SHP77 (cell line): ENCODE data around the gene PNLIPRP3.
"Not testable (repeated sequence)": the region's sequence is repeated elsewhere in the genome, so short reads cannot be mapped to it uniquely, and the experiment has no call there.

Source experiments
- DNase-seq, 2 experiments: peaks; one replicate each; lab custom pipeline; 2025; lab: John Stamatoyannopoulos, UW

PNLIPRP3 gene

DNA sequence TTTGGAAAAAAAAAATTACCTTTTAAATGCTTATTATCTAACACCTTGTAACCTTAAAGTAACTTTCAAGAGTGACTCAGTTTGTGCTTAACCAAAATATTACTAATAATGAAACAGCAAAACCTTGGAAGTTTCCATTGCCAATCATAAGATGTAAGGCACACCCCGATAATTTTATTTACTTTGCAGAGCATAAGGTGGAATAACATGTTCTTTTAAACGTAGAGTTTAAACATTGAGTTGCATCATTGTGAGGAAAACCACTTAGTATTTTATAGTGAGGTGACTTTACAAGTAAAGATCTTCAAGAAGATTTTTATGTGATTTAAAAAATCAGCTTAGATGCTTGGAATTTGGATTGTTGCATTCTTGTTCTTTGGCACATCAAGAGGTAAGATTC, at the start of gene PNLIPRP3:
PNLIPRP3 (plus strand) TSS at position 177 of the 400 bp plus-strand sequence; CDS start at position 343, 166 bp downstream.
- DNase-seq = no peak

DNA sequence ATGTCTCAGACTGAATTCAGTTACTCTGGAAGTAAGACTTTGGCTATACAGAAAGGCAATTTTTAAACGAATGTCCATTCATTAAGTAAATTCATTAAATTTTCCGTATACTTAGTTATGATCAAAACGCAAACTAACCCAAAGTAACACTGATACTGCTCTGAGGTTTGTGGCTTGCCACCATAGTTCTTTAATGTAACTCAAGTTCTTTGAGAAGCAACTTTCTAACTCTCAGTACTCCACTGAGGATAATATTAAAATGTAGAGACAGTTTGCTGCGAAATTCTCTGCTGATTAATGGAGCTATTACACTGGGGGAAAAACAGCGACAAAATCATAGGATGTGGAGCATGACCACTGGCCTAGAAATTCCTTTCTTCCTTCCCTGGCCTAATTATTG, 45.4 kb upstream of the PNLIPRP3 start:
- DNase-seq = no peak

DNA sequence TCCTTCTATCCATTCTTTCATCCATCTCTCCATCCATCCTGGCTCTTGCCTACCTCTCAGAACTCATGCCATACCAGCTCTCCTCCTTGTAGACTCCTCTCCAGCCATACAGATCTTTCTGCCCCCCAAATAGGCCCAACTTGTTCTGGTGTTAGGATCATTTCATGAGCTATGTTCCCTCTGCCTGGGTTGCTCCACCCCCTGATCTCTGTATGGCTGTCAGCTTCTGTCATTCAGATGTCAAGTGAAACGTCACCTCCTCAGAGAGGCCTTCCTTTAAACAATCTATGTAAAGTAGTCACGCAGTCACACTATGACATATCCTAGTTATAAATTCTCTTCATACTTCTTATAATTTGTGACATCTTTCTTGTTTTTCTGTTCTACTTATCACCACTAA, 42.3 kb upstream of the PNLIPRP3 start:
- no peak for DNase-seq

DNA sequence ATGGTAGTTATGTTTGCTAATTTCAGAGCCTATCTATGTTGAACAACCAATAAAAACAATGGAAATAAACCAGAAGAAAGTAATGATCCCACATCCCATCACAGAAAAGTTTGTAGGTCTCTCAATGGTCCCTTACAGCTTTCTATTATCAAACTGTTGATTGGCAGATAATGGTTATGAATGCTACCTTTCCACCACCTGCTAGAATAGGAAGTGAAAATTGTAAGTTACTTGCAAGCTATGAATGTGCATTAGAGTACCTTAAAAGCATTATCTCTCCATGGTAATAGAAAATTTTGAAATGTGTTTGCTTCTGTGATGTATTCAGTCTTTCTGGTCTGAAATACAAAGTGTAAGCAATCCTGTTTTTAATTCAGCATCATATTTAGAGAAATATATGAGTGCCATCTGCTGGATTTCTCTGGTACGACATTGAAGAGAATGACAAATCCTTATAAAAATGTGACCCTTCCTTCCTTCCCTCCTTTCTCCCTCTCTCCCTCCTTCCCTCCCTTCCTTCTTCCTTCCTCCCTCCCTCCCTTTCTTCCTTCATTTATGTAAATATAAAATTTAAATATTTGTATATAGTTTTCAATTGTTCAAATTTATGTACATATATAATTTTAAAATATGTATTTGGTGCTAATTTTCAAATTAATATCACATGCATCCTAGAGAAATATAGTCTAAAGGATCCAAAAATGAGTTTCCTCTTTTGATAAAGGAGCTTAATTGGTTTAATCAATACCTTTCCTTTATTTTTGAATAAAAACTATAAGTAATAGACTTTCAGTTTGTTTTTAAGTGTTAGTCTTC, 41.4 kb upstream of the PNLIPRP3 start:
- DNase-seq = peak; percentile 5 to 14

DNA sequence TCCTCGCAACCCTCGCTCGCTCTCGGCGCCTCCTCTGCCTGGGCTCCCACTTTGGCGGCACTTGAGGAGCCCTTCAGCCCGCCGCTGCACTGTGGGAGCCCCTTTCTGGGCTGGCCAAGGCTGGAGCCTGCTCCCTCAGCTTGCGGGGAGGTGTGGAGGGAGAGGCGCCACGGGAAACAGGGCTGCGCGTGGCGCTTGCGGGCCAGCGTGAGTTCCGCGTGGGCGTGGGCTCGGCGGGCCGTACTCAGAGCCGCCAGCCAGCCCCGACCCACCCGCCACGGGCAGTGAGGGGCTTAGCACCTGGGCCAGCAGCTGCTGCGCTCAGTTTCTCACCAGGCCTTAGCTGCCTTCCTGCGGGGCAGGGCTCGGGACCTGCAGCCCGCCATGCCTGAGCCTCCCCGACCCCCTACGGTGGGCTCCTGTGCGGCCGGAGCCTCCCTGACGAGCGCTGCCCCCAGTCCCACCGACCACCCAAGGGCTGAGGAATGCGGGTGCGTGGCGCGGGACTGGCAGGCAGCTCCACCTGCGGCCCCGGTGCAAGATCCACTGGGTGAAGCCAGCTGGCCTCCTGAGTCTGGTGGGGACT, 34.3 kb upstream of the PNLIPRP3 start:
- not testable (repeated sequence) for DNase-seq

DNA sequence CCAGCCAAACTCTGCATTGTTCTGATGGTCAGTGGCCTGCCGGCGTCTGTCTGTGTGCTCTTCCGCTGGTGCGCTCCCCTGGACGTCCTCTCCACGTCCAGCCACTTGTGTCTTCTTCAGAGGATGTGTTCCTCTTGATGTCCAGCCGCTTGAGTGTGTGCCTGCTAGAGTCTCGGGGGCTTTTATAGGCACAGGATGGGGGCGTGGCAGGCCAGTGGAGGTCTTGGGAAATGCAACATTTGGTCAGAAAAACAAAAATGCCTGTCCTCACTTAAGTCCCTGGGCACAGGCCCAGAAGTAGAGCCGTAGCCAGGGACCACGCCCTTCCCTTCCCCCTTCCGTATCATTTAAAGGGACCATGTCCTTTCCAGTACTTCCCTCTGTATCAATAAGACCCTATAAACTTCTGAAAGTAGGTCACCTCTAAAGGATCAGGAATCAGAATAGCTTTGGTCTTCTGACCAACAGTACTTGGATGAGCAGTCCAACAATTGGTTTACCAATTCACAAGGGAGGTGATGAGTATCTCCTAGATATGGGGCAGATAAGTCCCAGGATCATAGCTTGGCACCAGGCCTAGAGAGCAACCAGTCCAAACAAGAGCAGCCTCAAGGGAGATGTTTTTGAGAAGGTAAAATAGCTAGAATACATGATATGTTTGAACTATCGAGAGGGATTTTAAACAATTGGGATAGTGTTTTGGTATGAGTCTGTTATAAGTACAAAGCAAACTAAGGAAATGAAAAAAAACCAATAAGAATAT, 32.2 kb upstream of the PNLIPRP3 start:
- no peak for DNase-seq

DNA sequence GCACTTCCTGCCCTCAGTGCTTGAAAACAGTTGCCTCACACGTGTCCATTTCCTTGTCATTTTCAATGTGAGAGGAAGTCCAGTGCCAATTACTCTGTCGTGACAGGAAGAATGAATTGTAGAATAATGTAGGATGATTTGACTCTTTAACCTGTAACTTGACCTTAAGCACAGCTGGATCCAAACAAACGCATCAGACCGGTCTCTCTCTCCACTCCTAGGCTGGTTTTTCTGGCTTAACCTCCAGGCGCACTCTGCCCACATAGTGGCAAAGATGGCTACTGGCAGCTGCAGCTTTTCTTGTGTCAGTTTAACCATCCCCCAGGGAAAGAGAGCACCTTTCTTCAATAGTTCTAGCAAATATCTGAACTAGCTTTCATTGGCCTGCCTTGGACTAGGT, 29.4 kb upstream of the PNLIPRP3 start:
- no peak for DNase-seq

DNA sequence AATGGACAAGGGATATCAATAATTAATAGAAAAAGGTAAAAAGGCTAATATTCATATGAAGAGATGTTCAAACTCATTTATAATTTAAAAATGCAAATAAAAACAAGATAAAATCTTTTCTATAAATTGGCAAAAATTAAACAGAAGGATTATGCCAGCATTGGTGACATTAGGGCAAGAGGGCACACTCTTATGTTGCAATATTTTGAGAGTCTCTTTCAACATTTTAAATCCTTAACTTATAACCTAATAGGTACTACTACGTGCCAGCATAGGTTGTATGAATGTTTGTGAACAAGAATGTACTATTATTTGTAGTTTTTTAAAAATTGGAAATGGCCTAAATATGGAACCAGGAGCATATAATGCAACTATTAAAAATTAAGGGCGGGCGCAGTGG, 24.8 kb upstream of the PNLIPRP3 start:
- no peak for DNase-seq

DNA sequence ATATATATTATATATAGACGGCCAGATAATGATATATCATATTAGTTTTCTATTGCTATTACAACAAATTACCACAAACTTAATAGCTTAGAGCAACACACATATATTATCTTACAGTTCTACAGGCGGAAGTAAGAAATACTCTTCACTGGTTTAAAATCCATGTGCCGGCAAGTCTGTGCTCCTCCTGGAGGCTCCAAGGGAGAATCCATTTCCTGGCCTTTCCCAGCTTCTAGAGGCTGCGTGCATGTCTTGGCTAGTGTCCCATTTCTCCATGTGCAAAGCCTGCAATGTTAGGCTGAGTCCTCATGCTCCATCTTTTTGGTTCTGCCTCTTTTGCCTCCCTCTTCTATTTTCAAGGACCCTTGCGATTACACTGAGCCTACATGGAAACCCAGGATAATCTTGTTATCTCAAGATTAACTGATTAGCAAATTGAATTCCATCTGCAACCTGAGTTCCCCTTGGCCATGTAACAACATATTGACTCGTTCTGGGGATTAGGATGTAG, 23.9 kb upstream of the PNLIPRP3 start:
- peak in 1 of 2 experiments; percentile 3 for DNase-seq

DNA sequence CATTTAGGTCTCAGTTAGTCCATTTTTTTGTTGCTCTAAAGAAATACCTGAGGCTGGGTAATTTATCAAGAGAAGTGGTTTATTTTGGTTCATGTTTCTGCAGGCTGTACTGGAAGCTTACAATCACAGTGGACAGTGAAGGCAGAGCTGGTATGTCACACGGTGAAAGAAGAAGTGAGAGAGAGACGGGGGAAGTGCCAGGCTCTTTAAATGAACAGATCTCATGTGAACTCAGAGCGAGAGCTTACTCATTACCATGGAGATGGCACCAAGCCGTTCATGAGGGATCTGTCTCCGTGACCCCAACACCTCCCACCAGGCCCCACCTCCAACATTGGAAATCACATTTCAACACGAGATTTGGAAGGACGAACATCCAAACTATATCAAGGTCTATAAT, 18.9 kb upstream of the PNLIPRP3 start:
- DNase-seq = no peak

DNA sequence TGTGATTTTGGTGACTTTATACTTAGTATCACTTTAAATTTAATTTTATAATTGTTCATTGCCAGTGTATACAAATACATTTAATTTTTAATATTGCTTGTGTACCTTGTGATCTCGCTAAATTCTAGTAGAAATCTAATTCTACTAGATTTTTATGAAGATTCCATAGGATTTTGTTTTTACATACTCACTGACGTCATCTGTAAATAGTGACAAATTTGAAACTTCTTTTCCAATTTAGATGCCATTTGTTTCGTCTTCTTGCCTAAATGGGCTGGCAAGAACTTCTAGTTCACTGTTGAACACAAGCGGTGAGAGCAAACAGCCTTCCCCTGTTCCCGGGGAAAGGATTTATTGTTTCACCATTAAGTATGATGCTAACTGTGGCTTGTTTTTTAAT, 17.3 kb upstream of the PNLIPRP3 start:
- no peak for DNase-seq

DNA sequence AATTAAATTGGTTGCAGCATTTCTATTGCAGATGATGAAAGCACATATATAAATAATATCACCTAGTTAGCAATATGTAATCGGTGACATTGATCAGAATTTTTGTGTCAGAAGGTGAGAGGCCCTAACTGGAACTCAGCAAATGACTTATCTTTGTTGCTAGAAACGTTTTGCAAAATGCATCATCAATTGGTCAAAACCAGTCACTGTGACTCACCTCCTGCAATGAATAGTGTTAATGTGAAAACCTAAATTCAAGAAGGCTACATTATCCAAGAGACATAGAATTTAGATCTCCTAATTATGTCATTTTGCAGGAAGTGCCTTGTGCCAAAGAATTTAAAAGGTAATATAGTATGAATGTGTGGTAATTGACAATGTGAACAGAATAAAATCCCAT, 9.8 kb upstream of the PNLIPRP3 start:
- DNase-seq = no peak

DNA sequence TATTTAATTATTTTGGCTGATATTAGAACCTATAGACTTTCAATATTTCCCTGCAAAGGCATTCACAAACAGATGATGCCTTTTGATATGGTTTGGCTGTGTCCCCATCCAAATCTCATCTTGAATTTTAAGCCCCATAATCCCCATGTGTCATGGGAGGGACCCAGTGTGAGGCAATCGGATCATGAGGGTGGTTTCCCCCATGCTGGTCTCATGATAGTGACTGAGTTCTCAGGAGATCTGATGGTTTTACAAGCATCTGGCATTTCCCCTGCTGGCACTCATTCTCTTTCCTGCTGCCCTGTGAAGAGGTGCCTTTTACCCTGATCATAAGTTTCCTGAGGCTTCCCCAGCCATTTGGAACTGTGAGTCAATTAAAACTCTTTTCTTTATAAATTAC, 9.3 kb upstream of the PNLIPRP3 start:
- no peak for DNase-seq

DNA sequence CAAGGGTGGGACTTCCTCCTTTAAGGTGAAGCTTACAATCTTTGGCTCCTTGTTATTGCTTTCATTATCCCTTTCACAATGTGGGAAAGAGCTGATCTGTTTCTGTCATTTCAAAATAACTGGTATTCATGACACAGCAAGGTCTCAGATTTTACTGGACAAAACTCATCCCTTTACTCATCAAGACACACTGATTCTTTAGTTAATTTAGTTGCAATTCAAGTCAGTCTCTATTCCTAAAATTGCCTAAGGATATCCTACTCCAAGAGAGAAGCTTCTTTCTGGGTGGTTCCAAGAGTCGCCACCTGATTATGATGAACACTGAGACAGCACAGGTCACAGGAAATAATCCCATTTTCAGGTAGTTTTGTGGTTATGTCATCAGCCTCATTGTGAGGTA, 5.8 kb upstream of the PNLIPRP3 start:
- DNase-seq = no peak

DNA sequence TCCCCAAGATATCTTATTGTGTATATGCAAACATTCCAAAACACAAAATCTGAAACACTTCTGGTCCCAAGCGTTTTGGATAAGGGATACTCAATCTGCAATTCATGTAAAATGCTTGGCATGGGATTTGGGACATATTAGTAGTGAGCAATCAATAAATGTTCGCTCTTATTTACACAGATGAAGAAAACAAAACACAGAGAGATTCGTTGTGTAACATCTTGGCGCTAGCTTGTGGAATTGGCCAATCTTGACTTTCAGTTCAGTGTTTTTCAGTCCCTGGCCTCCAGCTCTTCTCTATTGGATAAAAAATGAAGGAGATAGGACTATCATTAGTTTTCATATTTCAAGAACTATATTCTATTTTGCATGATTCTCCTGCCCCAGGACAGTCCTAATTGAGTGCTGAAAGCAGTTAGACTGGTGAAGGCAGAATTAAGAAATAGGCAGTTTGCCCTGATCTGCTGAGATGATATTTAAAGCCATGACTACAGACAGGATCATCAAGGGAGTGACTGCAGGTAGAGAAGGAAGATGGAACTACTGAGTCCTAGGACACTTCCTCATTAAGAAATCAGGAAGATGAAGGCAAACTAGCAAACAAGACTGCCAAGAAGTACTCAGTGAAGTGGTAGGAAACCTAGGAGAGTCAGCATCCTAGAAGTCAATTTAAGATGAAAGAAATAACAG, 1.8 kb downstream of the PNLIPRP3 start:
- no peak for DNase-seq

DNA sequence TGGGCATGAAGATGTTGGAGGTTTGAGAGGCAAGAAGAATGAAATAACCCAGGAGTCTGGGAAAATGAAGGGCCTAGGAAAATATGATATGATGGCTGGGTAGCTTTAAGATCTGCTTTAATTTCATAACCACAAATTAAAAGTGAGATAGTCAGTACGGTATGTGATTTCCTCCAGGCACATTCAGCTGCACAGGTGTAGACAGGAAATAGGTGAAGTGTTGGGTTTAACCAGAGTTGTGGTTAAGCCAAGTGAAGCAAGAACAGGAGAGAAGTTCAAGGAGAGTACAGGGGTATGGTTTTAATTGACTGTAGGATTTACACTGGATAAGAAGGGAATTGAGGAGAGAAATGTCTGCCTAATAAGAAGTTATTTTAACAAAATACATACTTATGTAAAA, 2.6 kb downstream of the PNLIPRP3 start:
- no peak for DNase-seq

DNA sequence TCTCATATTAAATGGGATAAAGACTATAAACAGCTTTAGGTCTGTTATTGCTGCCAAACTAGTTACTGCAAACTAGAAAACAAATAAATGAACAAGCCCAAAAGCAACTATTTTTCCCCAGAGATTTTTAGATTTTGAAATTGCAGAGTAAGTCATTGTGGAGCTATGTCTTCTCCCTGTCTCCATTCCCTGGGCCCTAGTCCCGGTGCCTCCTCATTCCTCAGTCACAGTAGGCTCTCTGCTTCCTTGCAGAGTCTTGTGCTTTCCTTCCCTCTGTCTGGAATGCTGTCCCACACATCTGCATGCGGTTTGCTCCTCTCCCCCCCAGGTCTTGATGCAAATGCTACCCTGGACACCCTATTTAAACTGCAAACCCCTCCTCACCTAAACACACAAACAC, 4.0 kb downstream of the PNLIPRP3 start:
- DNase-seq = no peak

DNA sequence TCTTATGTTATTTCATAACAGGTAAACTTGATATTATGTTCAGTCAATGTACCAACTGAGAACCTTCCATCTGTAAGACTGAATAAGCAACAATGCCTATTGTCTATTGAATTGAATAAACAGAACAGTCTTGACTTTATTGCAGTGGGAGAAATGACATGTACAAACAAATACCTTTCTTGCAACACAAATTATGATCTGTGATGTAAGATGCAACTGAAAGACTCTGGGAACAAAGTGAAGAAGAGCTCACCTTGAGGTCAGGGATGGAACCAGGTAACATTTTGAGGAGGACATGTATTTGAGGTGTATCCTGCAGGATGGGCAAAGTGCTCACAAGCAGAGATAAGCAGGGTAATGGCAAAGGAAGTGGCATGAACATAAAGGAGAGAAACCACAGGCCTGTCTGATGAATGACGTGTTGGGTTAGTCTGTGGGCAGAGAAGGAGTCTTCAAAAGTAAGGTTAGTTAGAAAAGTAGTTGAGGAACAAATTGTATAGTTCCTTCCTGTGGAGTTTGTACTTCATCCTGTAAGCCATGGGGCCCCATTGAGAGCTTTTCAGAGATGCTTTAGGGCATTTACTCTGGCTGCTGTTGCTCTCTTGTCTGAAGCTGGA, 9.5 kb downstream of the PNLIPRP3 start:
- no peak for DNase-seq

DNA sequence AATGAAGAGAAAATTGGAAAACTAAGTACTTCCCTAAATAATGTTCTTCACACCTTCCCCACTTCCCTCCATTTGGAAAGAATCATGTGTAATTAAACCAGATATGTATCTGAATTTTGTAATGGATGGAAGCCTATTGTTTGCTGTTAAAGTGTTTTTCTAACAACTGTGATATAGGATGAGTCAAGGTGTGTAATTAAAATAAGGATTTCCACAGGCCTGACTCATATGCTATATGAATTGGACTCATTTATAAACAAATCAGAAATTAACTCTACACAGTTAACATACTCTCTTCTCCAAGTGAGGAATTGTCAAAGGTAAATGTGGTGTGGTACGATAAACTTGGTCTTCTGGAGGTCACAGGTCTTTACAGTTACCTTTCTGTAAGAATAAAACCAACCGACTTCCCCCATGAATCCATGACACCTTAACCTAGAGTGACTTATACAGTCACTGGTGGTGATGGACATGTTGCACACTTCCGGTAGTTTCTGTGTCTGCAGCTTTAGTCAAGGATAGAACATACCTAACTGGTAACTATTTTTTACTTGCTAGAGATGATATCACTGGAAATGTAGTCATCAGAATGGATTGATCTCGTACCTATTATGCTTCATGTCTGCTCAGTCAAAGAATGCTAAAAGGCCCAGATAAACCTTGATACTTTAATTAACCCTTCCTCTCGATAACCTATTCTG, 12.8 kb downstream of the PNLIPRP3 start:
- DNase-seq = no peak

DNA sequence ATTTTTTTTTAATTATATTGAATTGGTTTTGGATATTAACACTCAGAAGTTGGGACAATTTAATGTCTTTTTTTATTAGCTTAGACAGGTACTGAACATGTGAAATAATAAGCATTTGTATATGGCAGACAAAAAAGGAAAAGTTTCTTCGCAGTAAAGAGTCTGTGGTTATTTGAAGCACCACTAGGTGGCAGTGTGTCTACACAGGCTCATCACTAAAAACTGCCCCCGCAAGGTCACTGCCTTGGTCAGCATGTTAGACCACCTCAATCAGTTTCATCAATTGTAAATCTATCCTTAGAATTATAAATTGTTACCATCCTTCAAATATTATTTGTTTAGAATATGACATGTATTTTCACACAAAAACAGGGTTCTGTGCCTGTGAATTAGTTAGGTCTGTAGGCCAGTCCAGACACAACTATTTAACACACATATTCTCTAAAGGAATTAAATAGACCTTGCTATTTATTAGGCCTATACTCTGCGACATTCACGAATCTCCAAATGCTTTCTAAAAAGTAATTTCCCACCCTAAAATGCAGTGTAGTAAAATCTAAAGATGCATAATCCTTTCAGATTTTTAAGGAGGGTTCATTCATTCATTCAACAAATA, 17.0 kb downstream of the PNLIPRP3 start:
- DNase-seq = peak in 1 of 2 experiments; percentile 15

DNA sequence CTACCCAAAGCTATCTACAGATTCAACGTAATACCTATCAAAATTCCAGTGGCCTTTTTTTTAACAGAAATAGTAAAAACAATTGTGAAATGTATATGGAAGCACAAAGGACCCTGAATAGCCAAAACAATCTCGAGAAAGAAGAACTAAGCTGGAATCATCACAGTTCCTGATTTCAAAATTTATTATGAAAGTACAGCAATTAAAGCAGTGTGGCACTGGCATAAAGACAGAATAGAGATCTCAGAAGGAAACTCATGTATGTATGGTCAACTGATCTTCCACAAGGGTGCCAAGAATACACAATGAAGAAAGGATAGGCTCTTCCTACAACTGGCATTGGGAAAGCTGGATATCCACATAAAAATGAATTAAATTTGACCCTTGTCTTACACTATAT, 23.2 kb downstream of the PNLIPRP3 start:
- DNase-seq = no peak
